ENCODE measurements around the gene VCPKMT. TPM values are rescaled to one million over a fixed set of nuclear protein-coding genes. Genes with fewer than 3 reads are reported as not detected.

VCPKMT gene
- total RNA-seq, 1 donor from 2014 or later = 23.5 TPM

DNA sequence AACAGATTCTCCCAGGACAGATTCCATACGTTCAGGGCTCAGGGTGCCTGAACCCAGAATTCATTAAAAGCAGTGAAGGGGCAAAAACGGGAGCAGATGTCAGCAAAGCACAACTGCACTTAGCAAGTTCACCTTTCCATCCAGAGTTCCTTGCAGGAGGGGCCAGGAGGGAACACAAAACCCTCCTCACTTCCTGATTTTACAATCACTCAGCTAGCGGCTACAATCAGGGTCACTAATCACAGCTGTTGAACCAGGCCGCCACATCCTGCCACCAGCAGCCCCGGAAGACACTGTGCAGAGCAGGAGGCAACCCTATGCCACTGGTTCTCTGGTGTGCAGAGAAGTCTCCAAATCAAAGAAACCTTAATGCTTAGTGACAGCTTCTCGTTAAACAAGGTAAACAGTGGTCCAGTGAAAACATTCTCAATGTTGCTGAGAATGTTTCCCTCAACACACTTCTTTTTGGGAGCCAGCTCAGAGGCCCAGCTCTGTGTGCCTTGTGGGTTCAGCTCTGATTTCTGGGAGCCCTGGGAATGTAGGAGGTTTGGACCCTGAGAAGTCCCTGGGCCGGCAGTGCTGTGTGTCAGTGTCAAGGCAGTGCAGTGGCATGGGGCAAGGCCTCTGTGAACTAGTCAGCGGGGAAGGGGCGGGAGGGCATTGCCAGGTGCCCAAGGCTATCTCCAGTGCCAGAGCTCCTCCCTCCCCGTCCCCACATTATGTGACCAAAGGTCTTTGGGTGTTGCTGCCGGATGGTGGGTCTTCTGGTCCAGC, 54.5 kb downstream of the VCPKMT start:
- Histone ChIP-seq H3K79me2 (ENCODE audit: low read depth) (no peaks in the 10 kb centered on the region), H3K27ac (no peak overlapping the region), H3F3A (ENCODE audit: low read depth) (no peaks in the 10 kb centered on the region), H3K4me3 (no peak overlapping the region), H3K9me3 (ENCODE audit: low read depth) (no peaks in the 10 kb centered on the region), H3K27me3 (no peaks in the 10 kb centered on the region), H3K36me3 (no peaks in the 10 kb centered on the region), H4K20me1 (ENCODE audit: low read depth) (no peaks in the 10 kb centered on the region), H2AFZ (replicated peaks) (peak overlapping the region; percentile 15), H3K4me1 (peaks cover 15% of the 10 kb centered on the region), H3K9ac (no peak overlapping the region), H3K4me2 (no peak overlapping the region)
- Mint-ChIP-seq H3K9me3 (no peaks in the 10 kb centered on the region), H3K4me3 (no peak overlapping the region), H3K36me3 (peaks cover 1% of the 10 kb centered on the region), H3K27ac (peak overlapping the region; percentile 0), H3K4me1 (peaks cover 16% of the 10 kb centered on the region), H3K27me3 (ENCODE audit: insufficient read depth, low read depth) (peaks cover 4% of the 10 kb centered on the region)
- DNase-seq (ENCODE audit: low spot score) = no peak
- TF ChIP-seq EZH2 (IDR thresholded peaks at IDR 0.05) = no peak
- TF ChIP-seq EZH2phosphoT487 (IDR thresholded peaks at IDR 0.05) = no peak
- TF ChIP-seq, protein P1, sequence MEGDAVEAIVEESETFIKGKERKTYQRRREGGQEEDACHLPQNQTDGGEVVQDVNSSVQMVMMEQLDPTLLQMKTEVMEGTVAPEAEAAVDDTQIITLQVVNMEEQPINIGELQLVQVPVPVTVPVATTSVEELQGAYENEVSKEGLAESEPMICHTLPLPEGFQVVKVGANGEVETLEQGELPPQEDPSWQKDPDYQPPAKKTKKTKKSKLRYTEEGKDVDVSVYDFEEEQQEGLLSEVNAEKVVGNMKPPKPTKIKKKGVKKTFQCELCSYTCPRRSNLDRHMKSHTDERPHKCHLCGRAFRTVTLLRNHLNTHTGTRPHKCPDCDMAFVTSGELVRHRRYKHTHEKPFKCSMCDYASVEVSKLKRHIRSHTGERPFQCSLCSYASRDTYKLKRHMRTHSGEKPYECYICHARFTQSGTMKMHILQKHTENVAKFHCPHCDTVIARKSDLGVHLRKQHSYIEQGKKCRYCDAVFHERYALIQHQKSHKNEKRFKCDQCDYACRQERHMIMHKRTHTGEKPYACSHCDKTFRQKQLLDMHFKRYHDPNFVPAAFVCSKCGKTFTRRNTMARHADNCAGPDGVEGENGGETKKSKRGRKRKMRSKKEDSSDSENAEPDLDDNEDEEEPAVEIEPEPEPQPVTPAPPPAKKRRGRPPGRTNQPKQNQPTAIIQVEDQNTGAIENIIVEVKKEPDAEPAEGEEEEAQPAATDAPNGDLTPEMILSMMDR (IDR thresholded peaks at IDR 0.05) = no peak

DNA sequence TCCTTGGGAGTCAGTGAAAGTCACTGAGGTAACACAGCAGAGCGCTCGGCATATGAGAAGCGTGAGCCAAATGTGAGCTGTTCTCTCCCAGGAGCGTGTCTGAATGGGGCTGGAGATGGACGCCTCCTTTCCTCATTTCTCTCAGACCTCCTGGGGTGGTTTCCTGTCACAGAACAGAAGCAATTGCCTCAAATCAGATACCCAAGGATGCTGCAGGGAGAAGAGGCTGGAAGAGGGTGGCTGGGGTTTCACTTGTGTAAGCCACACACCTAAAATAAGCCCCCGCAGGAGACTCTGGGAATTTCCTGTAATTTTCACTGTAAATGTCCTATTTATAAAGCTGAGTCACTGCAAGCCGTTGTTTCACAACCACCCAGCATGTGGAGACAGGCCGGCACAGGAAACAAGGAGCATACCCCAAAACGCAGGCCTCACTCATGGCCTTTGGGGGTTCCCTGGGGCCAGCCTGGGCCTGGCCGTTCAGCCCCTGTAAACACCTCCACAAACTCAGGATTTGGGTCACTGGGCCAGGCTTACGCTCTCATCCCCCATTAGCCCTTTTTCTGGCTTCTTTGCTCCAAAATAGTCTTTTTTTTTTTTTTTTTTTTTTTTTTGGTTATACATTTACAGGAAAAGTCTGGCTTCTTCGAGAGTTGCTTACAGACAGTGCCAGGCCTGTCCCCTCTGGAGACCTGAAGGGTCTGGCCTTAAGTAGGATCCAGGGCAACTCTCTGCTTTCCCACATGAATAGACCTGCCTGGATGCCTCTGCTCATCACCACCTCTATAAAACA, 55.3 kb downstream of the VCPKMT start:
- Mint-ChIP-seq H3K27ac (peak overlapping the region; percentile 60), H3K27me3 (ENCODE audit: insufficient read depth, low read depth) (peaks cover 4% of the 10 kb centered on the region), H3K36me3 (no peaks in the 10 kb centered on the region), H3K4me1 (peaks cover 16% of the 10 kb centered on the region), H3K4me3 (no peak overlapping the region), H3K9me3 (no peaks in the 10 kb centered on the region)
- no peak overlapping the region for H3K4me2 ChIP-seq
- no peaks in the 10 kb centered on the region for H3F3A ChIP-seq (ENCODE audit: low read depth)
- H4K20me1 ChIP-seq (ENCODE audit: low read depth) = no peaks in the 10 kb centered on the region
- H3K79me2 ChIP-seq (ENCODE audit: low read depth) = no peaks in the 10 kb centered on the region
- H3K9ac ChIP-seq = no peak overlapping the region
- H3K4me3 ChIP-seq = no peak overlapping the region
- peak overlapping the region; percentile 32 for H2AFZ ChIP-seq (replicated peaks)
- TF ChIP-seq EZH2phosphoT487 (IDR thresholded peaks at IDR 0.05) (no peak), EZH2 (IDR thresholded peaks at IDR 0.05) (no peak)
- TF ChIP-seq, protein P1 (IDR thresholded peaks at IDR 0.05) = no peak
- H3K27ac ChIP-seq = no peak overlapping the region
- H3K27me3 ChIP-seq = no peaks in the 10 kb centered on the region
- no peaks in the 10 kb centered on the region for H3K36me3 ChIP-seq
- no peak for DNase-seq (ENCODE audit: low spot score)
- H3K9me3 ChIP-seq (ENCODE audit: low read depth) = no peaks in the 10 kb centered on the region
- H3K4me1 ChIP-seq = peaks cover 15% of the 10 kb centered on the region

DNA sequence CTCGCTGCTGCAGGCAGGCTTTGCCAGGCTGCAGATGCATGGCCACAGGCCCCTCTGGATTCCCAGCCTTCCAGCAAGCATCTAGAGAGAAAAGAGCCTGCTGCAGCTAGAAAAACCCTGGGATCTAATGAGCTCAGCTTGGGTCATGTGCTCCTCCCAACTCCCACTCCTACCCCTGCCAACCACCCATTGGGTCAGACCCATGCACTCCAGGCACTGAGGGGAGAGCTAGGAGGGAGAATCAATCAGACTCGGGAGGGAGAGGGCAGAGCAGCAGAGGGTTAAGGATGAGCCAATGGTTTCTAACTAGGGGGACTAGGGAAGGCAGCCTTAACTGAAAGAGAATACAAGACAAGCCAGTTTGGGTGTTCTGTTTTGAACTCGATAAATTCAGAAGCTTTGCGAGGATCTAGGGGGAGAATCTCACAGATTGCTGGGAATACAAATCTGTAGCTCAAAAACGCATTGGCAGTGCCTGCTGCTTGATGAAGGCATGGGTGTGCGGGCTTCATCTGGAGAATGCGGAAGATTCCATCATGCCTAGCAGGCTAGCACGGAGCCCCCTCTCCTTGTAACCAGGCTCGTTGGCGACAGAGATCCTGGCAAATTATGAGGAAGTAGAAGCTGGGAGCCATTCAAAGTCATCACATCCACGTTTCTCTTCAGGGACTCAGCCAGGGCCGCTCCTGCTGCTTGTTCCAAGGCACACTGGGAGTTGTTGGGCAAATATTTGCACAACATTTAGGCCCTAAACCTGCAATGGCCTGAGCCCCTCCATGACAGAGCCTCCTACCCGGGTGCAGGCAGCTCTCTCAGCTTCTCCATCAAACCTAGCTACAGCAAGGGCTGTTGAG, 56.4 kb downstream of the VCPKMT start:
- Mint-ChIP-seq H3K27ac (no peak overlapping the region), H3K27me3 (ENCODE audit: insufficient read depth, low read depth) (peaks cover 4% of the 10 kb centered on the region), H3K9me3 (no peaks in the 10 kb centered on the region), H3K4me3 (no peak overlapping the region), H3K4me1 (peaks cover 16% of the 10 kb centered on the region), H3K36me3 (no peaks in the 10 kb centered on the region)
- no peak overlapping the region for H3K4me2 ChIP-seq
- no peaks in the 10 kb centered on the region for H4K20me1 ChIP-seq (ENCODE audit: low read depth)
- H3F3A ChIP-seq (ENCODE audit: low read depth) = no peaks in the 10 kb centered on the region
- no peak overlapping the region for H3K4me3 ChIP-seq
- H3K36me3 ChIP-seq = no peaks in the 10 kb centered on the region
- H3K27me3 ChIP-seq = no peaks in the 10 kb centered on the region
- no peak for DNase-seq (ENCODE audit: low spot score)
- no peak overlapping the region for H3K9ac ChIP-seq
- H3K27ac ChIP-seq = no peak overlapping the region
- no peak for TF ChIP-seq EZH2phosphoT487 (IDR thresholded peaks at IDR 0.05)
- no peak for TF ChIP-seq EZH2 (IDR thresholded peaks at IDR 0.05)
- TF ChIP-seq, protein P1 (IDR thresholded peaks at IDR 0.05) = no peak
- H3K9me3 ChIP-seq (ENCODE audit: low read depth) = no peaks in the 10 kb centered on the region
- peaks cover 15% of the 10 kb centered on the region for H3K4me1 ChIP-seq
- peak overlapping the region; percentile 80 for H2AFZ ChIP-seq (replicated peaks)
- no peaks in the 10 kb centered on the region for H3K79me2 ChIP-seq (ENCODE audit: low read depth)

Small RNA genes lying within 50 kb of the gene (small RNA-seq; reads per million reads assigned to genes)
- gene RF00019 = not detected

Other genes with a start within 250 kb of the VCPKMT start
- gene ARF6, start 223.5 kb downstream of the VCPKMT start, total RNA-seq (ENCODE audit: low replicate concordance) = 41.6 and 48.7 TPM in 2 replicates
- 18.3 and 32.3 TPM in 2 replicates for gene SOS2, start 115.0 kb upstream of the VCPKMT start, total RNA-seq (ENCODE audit: low replicate concordance)
- gene L2HGDH, start 195.7 kb upstream of the VCPKMT start, total RNA-seq (ENCODE audit: low replicate concordance) = 13.6 and 14.0 TPM in 2 replicates
- 17.1 and 17.6 TPM in 2 replicates for gene DMAC2L, start 195.8 kb upstream of the VCPKMT start, total RNA-seq (ENCODE audit: low replicate concordance)

Measured in neural progenitor cell (in vitro differentiated cells).